Midbrain (tissue), 1 donor: ENCODE measurements around the gene ZNF532.

ENCODE experiments used
- DNase-seq: peaks from one replicate; lab custom pipeline; 2025; lab: John Stamatoyannopoulos, UW

ZNF532 gene

GRCh38 chr18:58977223-58977622, 112.5 kb downstream of the ZNF532 start:
- DNase-seq, result no peak

GRCh38 chr18:58977801-58978200, 113.1 kb downstream of the ZNF532 start:
- DNase-seq, result no peak

GRCh38 chr18:58978916-58979315, 114.2 kb downstream of the ZNF532 start:
- no peak for DNase-seq

GRCh38 chr18:58979615-58980014, 114.9 kb downstream of the ZNF532 start:
- no peak for DNase-seq

GRCh38 chr18:58980991-58981390, 116.3 kb downstream of the ZNF532 start:
- no peak for DNase-seq

- no peak for DNase-seq
Observed at GRCh38 chr18:58983260-58984155, 118.8 kb downstream of the ZNF532 start.

GRCh38 chr18:58988600-58988999, 123.9 kb downstream of the ZNF532 start:
- no peak for DNase-seq

GRCh38 chr18:58989184-58989759, 124.6 kb downstream of the ZNF532 start:
- no peak for DNase-seq

GRCh38 chr18:58990720-58991119, 126.0 kb downstream of the ZNF532 start:
- no peak for DNase-seq

GRCh38 chr18:58991167-58991798, 126.6 kb downstream of the ZNF532 start:
- DNase-seq, result no peak

GRCh38 chr18:58992301-58993231, 127.9 kb downstream of the ZNF532 start:
- DNase-seq, result no peak

GRCh38 chr18:58993260-58993659, 128.6 kb downstream of the ZNF532 start:
- no peak for DNase-seq

- DNase-seq, result no peak
Observed at GRCh38 chr18:58995663-58996062, 131.0 kb downstream of the ZNF532 start.

GRCh38 chr18:58996131-58996641, 131.5 kb downstream of the ZNF532 start:
- no peak for DNase-seq

- no peak for DNase-seq
Observed at GRCh38 chr18:58996696-58997095, 132.0 kb downstream of the ZNF532 start.

- no peak for DNase-seq
Observed at GRCh38 chr18:58997811-58998337, 133.2 kb downstream of the ZNF532 start.

- DNase-seq, result peak; percentile 28
Observed at GRCh38 chr18:58998401-58999203, 133.9 kb downstream of the ZNF532 start.

- DNase-seq, result no peak
Observed at GRCh38 chr18:59001166-59001565, 136.5 kb downstream of the ZNF532 start.

- DNase-seq, result no peak
Observed at GRCh38 chr18:59001721-59002120, 137.0 kb downstream of the ZNF532 start.

GRCh38 chr18:59002974-59003594, 138.4 kb downstream of the ZNF532 start:
- DNase-seq, result no peak
